Upper lobe of right lung (tissue), 1 donor: Measurements from ENCODE around the gene PHACTR3. TPM values are rescaled to one million over a fixed set of nuclear protein-coding genes. Genes with fewer than 3 reads are reported as not detected.

ENCODE experiments used
- ATAC-seq: fragments of 200-7000 bp; cut with Tn5 transposase; one replicate; pipeline ENCODE4 v1.9.1; 2020; ENCODE audit warnings: mild to moderate bottlenecking, moderate library complexity
- DNase-seq: peaks from one replicate; pipeline ENCODE4 v3.0.0-alpha.2; 2020
- H3K27ac ChIP-seq: fragments of 200-600 bp; one replicate; pipeline ENCODE4 v1.8.0; 2022
- H3K27me3 ChIP-seq: fragments of 200-600 bp; one replicate; pipeline ENCODE4 v1.8.0; 2022; ENCODE audit warnings: mild to moderate bottlenecking
- H3K36me3 ChIP-seq: fragments of 200-600 bp; one replicate; pipeline ENCODE4 v1.8.0; 2022
- H3K4me1 ChIP-seq: fragments of 200-600 bp; one replicate; pipeline ENCODE4 v1.8.0; 2022
- H3K4me3 ChIP-seq: fragments of 200-600 bp; one replicate; pipeline ENCODE4 v1.8.0; 2022; ENCODE audit warnings: mild to moderate bottlenecking
- H3K9me3 ChIP-seq: fragments of 200-600 bp; one replicate; pipeline ENCODE4 v1.8.0; 2022
- intact Hi-C: fragments of 100-400 bp; cut with DNase I; formaldehyde crosslinking; loops from one replicate; pipeline ENCODE4 v1.11.0; 2022
- total RNA-seq: library from RNA; stranded (reverse); fragmentation: NEBNext Ultra II Directional; extraction: Animal tissue kit (Norgen Biotek cat#: 25700); gene quantifications from one replicate; pipeline ENCODE4 v1.2.1, GENCODE V29; 2021
- TF ChIP-seq, protein P1 (sequence below): fragments of 200-600 bp; IDR thresholded peaks from one replicate; pipeline ENCODE4 v1.8.0; 2022; ENCODE audit warnings: antibody characterized with exemption
- donor health status: DM: no; HTN: yes; CAD: no; lungs with severe emphysema.

PHACTR3 gene
- total RNA-seq, 1 donor from 2014 or later, result 18.2 TPM

DNA sequence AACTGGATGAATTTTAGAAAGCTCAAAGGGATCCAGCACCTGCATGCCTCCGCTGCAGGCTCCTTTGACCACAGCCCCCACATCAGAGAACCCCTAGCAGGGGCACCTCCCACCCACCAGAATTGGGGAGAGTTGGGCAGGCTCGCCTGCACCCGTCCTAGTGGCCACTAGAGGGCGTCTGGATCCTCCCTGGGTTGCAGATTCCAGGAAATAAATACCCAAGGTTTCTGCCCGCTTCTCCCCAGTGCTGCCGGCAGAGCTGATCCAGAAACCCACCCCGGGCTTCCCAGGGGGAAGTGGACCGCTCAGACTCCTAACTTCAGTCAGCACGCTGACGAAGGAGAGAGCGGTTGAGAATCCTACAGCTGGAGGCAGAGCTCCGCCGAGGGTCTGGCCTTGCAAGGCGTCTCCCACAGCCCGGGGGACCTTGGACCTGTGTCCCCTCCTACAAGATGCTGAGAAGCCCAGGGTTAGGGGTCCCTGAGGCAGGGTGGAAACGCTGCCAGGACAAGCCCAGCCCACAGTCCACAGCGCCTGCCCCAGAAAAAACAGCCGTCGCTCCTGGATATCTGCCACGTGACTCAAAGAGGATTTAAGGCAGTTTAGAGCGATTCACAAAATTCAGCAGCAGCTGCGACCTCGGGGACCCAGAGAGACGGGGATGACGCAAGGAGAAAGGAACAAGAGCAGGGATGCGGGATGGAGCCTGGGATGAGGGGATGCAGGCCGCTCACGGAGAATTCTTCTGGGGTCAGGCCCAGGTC lies 32.6 kb upstream of the PHACTR3 start:
- Histone ChIP-seq H3K27me3 (peaks cover 13% of the 10 kb centered on the region), H3K4me3 (peak overlapping the region; percentile 34), H3K4me1 (peaks cover 4% of the 10 kb centered on the region), H3K36me3 (no peaks in the 10 kb centered on the region), H3K9me3 (no peaks in the 10 kb centered on the region), H3K27ac (peak overlapping the region; percentile 65)
- TF ChIP-seq, protein P1, sequence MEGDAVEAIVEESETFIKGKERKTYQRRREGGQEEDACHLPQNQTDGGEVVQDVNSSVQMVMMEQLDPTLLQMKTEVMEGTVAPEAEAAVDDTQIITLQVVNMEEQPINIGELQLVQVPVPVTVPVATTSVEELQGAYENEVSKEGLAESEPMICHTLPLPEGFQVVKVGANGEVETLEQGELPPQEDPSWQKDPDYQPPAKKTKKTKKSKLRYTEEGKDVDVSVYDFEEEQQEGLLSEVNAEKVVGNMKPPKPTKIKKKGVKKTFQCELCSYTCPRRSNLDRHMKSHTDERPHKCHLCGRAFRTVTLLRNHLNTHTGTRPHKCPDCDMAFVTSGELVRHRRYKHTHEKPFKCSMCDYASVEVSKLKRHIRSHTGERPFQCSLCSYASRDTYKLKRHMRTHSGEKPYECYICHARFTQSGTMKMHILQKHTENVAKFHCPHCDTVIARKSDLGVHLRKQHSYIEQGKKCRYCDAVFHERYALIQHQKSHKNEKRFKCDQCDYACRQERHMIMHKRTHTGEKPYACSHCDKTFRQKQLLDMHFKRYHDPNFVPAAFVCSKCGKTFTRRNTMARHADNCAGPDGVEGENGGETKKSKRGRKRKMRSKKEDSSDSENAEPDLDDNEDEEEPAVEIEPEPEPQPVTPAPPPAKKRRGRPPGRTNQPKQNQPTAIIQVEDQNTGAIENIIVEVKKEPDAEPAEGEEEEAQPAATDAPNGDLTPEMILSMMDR, result peak; percentile 97
- ATAC-seq (peak; percentile 77), DNase-seq (peak; percentile 77)
- intact Hi-C loops, result no loop called here

DNA sequence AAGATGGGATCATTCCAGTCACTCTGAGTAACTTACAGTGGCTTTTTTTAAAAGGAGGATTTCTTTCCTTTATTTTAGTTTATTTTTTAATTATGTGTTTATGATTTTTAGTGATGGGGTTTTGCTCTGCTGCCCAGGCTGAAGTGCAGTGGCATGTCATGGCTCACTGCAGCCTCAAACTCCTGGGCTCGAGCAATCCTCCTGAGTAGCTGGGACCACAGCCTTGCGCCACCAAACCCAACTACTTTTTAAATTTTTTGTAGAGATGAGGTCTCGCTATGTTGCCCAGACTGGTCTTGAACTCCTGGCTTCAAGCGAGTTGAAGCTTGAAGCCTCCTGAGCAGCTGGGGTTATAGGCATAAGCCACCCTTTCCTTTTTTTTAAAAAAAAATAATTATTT lies 31.8 kb upstream of the PHACTR3 start:
- Histone ChIP-seq H3K27me3 (peaks cover 17% of the 10 kb centered on the region), H3K9me3 (no peaks in the 10 kb centered on the region), H3K4me3 (no peak overlapping the region), H3K27ac (no peak overlapping the region), H3K4me1 (peaks cover 4% of the 10 kb centered on the region), H3K36me3 (no peaks in the 10 kb centered on the region)
- no peak for DNase-seq
- intact Hi-C loops, result no loop called here
- TF ChIP-seq, protein P1, result no peak
- ATAC-seq, result no peak

DNA sequence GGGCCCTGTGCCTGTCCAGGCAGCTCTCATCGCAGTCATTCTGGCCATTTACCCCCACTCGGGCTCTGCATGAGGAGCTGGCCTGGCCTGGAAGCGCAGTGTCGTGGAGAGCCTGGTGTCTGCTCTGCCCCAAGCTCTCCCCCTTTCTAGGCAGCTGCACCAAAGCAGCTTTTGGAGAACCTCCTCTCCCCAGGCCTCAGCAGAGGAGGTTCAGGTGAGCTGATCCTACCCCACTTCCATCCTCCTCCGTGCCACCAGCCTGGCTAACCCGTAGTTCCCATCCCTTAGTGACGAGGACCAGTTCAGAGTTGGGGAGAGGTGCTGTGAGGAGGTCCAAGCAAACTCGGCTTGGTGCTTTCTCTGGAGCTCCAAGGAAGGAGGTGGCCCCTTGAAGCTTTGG lies 30.5 kb upstream of the PHACTR3 start:
- Histone ChIP-seq H3K4me1 (peaks cover 4% of the 10 kb centered on the region), H3K27ac (no peak overlapping the region), H3K36me3 (no peaks in the 10 kb centered on the region), H3K4me3 (no peak overlapping the region), H3K9me3 (no peaks in the 10 kb centered on the region), H3K27me3 (peaks cover 30% of the 10 kb centered on the region)
- intact Hi-C loops, result no loop called here
- TF ChIP-seq, protein P1, result no peak
- no peak for DNase-seq
- no peak for ATAC-seq

DNA sequence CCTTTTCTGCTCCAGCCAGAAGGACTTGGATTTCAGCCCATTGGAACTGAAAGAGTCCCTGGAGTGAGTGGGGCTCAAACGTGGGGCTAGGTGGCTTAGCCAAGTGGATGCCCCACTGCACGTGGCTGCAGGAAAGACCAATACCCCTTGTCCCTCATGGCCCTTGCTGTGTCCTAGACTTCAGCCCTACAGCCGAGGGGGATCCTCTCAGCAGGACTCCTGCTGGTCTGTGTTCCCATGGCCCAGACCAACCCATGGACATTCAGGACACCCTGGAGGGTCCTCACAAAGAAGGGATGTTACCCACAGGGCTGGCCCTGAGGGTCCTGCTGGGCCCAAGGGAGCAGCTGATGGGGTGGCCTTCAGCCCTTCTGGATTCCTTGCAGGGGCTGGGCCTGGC lies 30.0 kb upstream of the PHACTR3 start:
- no peaks in the 10 kb centered on the region for H3K9me3 ChIP-seq
- H3K36me3 ChIP-seq, result no peaks in the 10 kb centered on the region
- ATAC-seq (no peak), DNase-seq (no peak)
- H3K27ac ChIP-seq, result no peak overlapping the region
- peaks cover 4% of the 10 kb centered on the region for H3K4me1 ChIP-seq
- H3K27me3 ChIP-seq, result peaks cover 35% of the 10 kb centered on the region
- intact Hi-C loops, result no loop called here
- TF ChIP-seq, protein P1, result no peak
- H3K4me3 ChIP-seq, result no peak overlapping the region

DNA sequence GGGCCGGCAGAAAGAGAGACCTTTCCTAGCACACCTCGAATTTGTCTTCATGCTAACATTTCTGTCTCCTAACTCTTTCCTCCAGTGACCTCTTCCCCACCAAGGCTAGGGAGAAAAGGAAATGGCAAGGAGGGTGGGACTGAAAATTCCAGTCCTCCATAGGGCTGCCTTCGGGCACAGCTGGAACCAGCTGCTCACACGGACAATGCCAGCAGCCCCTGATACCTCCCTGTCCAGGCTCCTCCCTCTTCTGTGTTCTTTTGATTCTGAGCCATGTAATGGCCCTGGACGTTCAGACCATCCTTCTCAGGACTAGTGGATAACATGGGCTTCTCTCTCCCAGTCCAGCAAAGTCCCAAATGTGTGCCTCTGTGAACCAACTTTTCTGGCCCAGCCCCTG lies 29.1 kb upstream of the PHACTR3 start:
- intact Hi-C loops, result no loop called here
- peak; percentile 15 for ATAC-seq
- Histone ChIP-seq H3K36me3 (no peaks in the 10 kb centered on the region), H3K27me3 (peaks cover 38% of the 10 kb centered on the region), H3K4me3 (no peak overlapping the region), H3K4me1 (peaks cover 4% of the 10 kb centered on the region), H3K27ac (no peak overlapping the region), H3K9me3 (no peaks in the 10 kb centered on the region)
- no peak for DNase-seq
- TF ChIP-seq, protein P1, result no peak

DNA sequence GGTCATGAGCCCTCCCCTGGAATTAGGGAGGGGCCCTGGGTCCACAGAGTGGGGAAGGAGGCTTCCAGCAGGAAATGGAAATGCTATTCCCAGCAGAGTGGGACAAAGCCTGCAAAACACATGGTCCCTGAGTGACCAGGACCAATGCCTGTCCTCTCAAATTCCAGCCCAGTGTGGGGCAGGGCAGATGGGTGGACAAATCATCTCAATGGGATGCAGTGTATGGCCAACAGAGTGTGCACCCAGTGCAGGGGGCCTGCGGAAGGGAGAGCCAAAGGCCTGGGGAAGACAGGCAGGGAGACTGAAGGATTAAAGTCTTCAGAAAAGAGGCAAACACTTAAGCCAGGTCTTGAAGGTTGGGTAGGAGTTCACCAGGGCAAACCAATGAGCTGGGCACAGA lies 28.7 kb upstream of the PHACTR3 start:
- DNase-seq, result no peak
- no peak overlapping the region for H3K4me3 ChIP-seq
- H3K27me3 ChIP-seq, result peaks cover 38% of the 10 kb centered on the region
- H3K27ac ChIP-seq, result no peak overlapping the region
- ATAC-seq, result no peak
- no peaks in the 10 kb centered on the region for H3K36me3 ChIP-seq
- no peaks in the 10 kb centered on the region for H3K9me3 ChIP-seq
- H3K4me1 ChIP-seq, result peaks cover 4% of the 10 kb centered on the region
- TF ChIP-seq, protein P1, result no peak
- intact Hi-C loops, result no loop called here
